Mucosa of rectum (tissue), 2 donors: Measurements from ENCODE around the gene EHBP1L1.

Source experiments
- H3K27ac ChIP-seq, 2 donors: one replicate each; pipeline ENCODE4 v1.7.0; 2013; ENCODE audit warnings: inconsistent platforms in 2 of 2, low read depth in 2 of 2, low read length in 2 of 2
- H3K27me3 ChIP-seq, 2 donors: one replicate each; pipeline ENCODE4 v1.7.0; 2013; ENCODE audit warnings: low read length in 2 of 2; ENCODE audit not compliant: control insufficient read depth in 2 of 2, insufficient read depth in 2 of 2
- H3K36me3 ChIP-seq, 2 donors: one replicate each; pipeline ENCODE4 v1.7.0; 2013; ENCODE audit warnings: low read length in 2 of 2; ENCODE audit not compliant: control insufficient read depth in 2 of 2, insufficient read depth in 2 of 2
- H3K4me1 ChIP-seq, 2 donors: one replicate each; pipeline ENCODE4 v1.7.0; 2013; ENCODE audit warnings: low read length in 2 of 2, mild to moderate bottlenecking in 1 of 2; ENCODE audit not compliant: control insufficient read depth in 2 of 2, insufficient read depth in 2 of 2
- H3K4me3 ChIP-seq, 2 donors: one replicate each; pipeline ENCODE4 v1.7.0; 2013; ENCODE audit warnings: low read length in 2 of 2
- H3K9ac ChIP-seq, 2 donors: one replicate each; pipeline ENCODE4 v1.7.0; 2013; ENCODE audit warnings: low read length in 2 of 2, low read depth in 1 of 2, mild to moderate bottlenecking in 1 of 2
- H3K9me3 ChIP-seq, 2 donors: one replicate each; pipeline ENCODE4 v1.7.0; 2013; ENCODE audit warnings: low read length in 2 of 2; ENCODE audit not compliant: control insufficient read depth in 2 of 2
- donor health status: healthy.
- donor health status: Normal muscosa, but diverticular disease.

The EHBP1L1 gene

GRCh38 chr11:65624931-65625627 lies 49.2 kb downstream of the EHBP1L1 start:
- H3K9me3 ChIP-seq, result no peaks in the 10 kb centered on the region
- no peaks in the 10 kb centered on the region for H3K27me3 ChIP-seq
- no peaks in the 10 kb centered on the region for H3K4me1 ChIP-seq
- H3K4me3 ChIP-seq, result no peak overlapping the region
- H3K36me3 ChIP-seq, result peaks cover 67 to 78% of the 10 kb centered on the region in 2 donors
- no peak overlapping the region for H3K27ac ChIP-seq
- H3K9ac ChIP-seq, result no peak overlapping the region

- H3K9ac ChIP-seq, result no peak overlapping the region
- no peaks in the 10 kb centered on the region for H3K4me1 ChIP-seq
- peaks cover 67 to 79% of the 10 kb centered on the region in 2 donors for H3K36me3 ChIP-seq
- H3K4me3 ChIP-seq, result no peak overlapping the region
- H3K27me3 ChIP-seq, result no peaks in the 10 kb centered on the region
- H3K9me3 ChIP-seq, result no peaks in the 10 kb centered on the region
- no peak overlapping the region for H3K27ac ChIP-seq
Observed at GRCh38 chr11:65625628-65626342, 49.9 kb downstream of the EHBP1L1 start.

- H3K9ac ChIP-seq, result no peak overlapping the region
- no peak overlapping the region for H3K4me3 ChIP-seq
- H3K4me1 ChIP-seq, result no peaks in the 10 kb centered on the region
- peaks cover 64 to 76% of the 10 kb centered on the region in 2 donors for H3K36me3 ChIP-seq
- H3K27me3 ChIP-seq, result no peaks in the 10 kb centered on the region
- no peaks in the 10 kb centered on the region for H3K9me3 ChIP-seq
- no peak overlapping the region for H3K27ac ChIP-seq
Observed at GRCh38 chr11:65627202-65627601, 51.3 kb downstream of the EHBP1L1 start.

- H3K27me3 ChIP-seq, result no peaks in the 10 kb centered on the region
- peaks cover 60 to 74% of the 10 kb centered on the region in 2 donors for H3K36me3 ChIP-seq
Observed at GRCh38 chr11:65629579-65629978, 53.7 kb downstream of the EHBP1L1 start.

GRCh38 chr11:65630215-65630614 lies 54.4 kb downstream of the EHBP1L1 start:
- Histone ChIP-seq H3K4me1 (no peaks in the 10 kb centered on the region), H3K36me3 (peaks cover 66 to 80% of the 10 kb centered on the region in 2 donors), H3K4me3 (no peak overlapping the region), H3K9me3 (no peaks in the 10 kb centered on the region), H3K27me3 (no peaks in the 10 kb centered on the region), H3K27ac (no peak overlapping the region), H3K9ac (no peak overlapping the region)

More at GRCh38 chr11:65629579-65629978, 53.7 kb downstream of the EHBP1L1 start:
- Histone ChIP-seq H3K27ac (no peak overlapping the region), H3K4me3 (no peak overlapping the region), H3K4me1 (no peaks in the 10 kb centered on the region), H3K9me3 (no peaks in the 10 kb centered on the region), H3K9ac (no peak overlapping the region)

GRCh38 chr11:65633390-65634108 lies 57.7 kb downstream of the EHBP1L1 start:
- no peaks in the 10 kb centered on the region for H3K9me3 ChIP-seq
- peaks cover 9 to 10% of the 10 kb centered on the region in 2 donors for H3K4me1 ChIP-seq
- no peaks in the 10 kb centered on the region for H3K27me3 ChIP-seq
- peaks cover 54 to 63% of the 10 kb centered on the region in 2 donors for H3K36me3 ChIP-seq
- H3K9ac ChIP-seq, result no peak overlapping the region
- no peak overlapping the region for H3K4me3 ChIP-seq
- H3K27ac ChIP-seq, result no peak overlapping the region

GRCh38 chr11:65634109-65634436 lies 58.2 kb downstream of the EHBP1L1 start:
- Histone ChIP-seq H3K27me3 (no peaks in the 10 kb centered on the region), H3K36me3 (peaks cover 49 to 58% of the 10 kb centered on the region in 2 donors), H3K9ac (no peak overlapping the region), H3K27ac (no peak overlapping the region), H3K4me1 (peaks cover 11 to 12% of the 10 kb centered on the region in 2 donors), H3K4me3 (no peak overlapping the region), H3K9me3 (no peaks in the 10 kb centered on the region)

- Histone ChIP-seq H3K27me3 (no peaks in the 10 kb centered on the region), H3K9me3 (no peaks in the 10 kb centered on the region), H3K9ac (no peak overlapping the region), H3K36me3 (peaks cover 46 to 54% of the 10 kb centered on the region in 2 donors), H3K27ac (no peak overlapping the region), H3K4me1 (peaks cover 11 to 12% of the 10 kb centered on the region in 2 donors), H3K4me3 (no peak overlapping the region)
Observed at GRCh38 chr11:65634440-65634839, 58.6 kb downstream of the EHBP1L1 start.

GRCh38 chr11:65634905-65635731 lies 59.3 kb downstream of the EHBP1L1 start:
- Histone ChIP-seq H3K4me1 (peaks cover 17 to 18% of the 10 kb centered on the region in 2 donors), H3K27ac (no peak overlapping the region), H3K9ac (no peak overlapping the region), H3K36me3 (peaks cover 39 to 47% of the 10 kb centered on the region in 2 donors), H3K9me3 (no peaks in the 10 kb centered on the region), H3K4me3 (no peak overlapping the region), H3K27me3 (no peaks in the 10 kb centered on the region)
